NB4 (cell line): ENCODE data around the gene GALNTL6.
"Not testable (repeated sequence)": the region's sequence is repeated elsewhere in the genome, so short reads cannot be mapped to it uniquely, and the experiment has no call there.

Source experiments
- DNase-seq: peaks from one replicate; pipeline ENCODE4 v3.0.0; 2010; ENCODE audit warnings: low read depth
- H3K4me3 ChIP-seq: one replicate; pipeline ENCODE4 v1.5.1; 2011; ENCODE audit warnings: mild to moderate bottlenecking, low read depth, low read length, moderate library complexity
- CTCF ChIP-seq: IDR thresholded peaks from one replicate; pipeline ENCODE4 v1.5.1; 2012; ENCODE audit warnings: low read depth, low read length
- MYC ChIP-seq: IDR thresholded peaks from 2 replicates; pipeline ENCODE4 v1.6.1; 2011; ENCODE audit warnings: low read depth, low read length
- POLR2A ChIP-seq: IDR thresholded peaks from 2 replicates; pipeline ENCODE4 v1.6.1; 2011; ENCODE audit warnings: mild to moderate bottlenecking; ENCODE audit not compliant: insufficient read length; ENCODE audit errors: extremely low read depth
- TF ChIP-seq, protein P1 (sequence below): IDR thresholded peaks from 2 replicates; pipeline ENCODE4 v1.6.1; 2011; ENCODE audit warnings: low read depth, low read length

The GALNTL6 gene

GRCh38 chr4:172962564-172963353, 1149.6 kb downstream of the GALNTL6 start:
- no peak for TF ChIP-seq MYC
- DNase-seq: no peak
- H3K4me3 ChIP-seq: no peak overlapping the region

DNA sequence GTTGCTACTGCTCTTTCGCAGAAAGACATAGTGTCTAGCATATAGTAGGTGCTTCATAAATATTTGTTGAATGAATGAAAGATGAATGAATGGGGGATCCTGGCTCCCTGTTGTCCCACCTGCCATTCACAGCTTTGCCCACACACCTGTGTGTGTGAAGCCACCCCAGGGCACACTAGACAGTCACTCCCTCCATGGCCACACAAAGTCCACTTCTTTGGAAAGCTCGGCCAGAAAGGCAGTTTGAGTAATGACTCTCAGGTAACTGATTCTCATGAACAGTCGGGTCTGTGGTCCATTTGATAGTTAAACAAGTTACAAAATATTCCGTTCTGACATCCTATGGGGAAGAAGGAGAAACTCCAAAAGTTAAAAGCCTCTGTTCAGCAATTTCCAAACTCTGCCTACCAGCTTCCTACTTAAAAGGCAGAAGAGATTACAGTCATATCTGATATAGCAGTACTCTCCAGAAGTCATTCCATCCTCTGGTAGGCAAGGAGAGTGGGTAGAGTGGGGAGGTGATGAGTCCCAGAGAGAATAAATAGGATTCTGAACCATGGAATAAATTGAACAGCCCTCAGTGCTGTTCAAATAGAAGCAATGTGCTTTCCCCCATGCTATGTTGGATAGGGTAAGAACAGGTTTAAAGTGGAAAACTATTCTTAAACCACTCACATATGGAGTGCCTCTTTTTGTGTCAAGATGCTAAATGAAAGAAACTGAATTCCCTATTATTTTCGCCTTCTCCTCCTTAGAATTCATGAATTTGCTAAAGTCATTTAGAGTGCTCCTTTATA, 1150.5 kb downstream of the GALNTL6 start:
- no peak overlapping the region for H3K4me3 ChIP-seq
- TF ChIP-seq POLR2A: no peak
- TF ChIP-seq, protein P1, sequence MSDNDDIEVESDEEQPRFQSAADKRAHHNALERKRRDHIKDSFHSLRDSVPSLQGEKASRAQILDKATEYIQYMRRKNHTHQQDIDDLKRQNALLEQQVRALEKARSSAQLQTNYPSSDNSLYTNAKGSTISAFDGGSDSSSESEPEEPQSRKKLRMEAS: no peak
- TF ChIP-seq CTCF: no peak
- TF ChIP-seq MYC: no peak
- DNase-seq: no peak

GRCh38 chr4:172970189-172970588, 1157.0 kb downstream of the GALNTL6 start:
- DNase-seq, H3K4me3 ChIP-seq: not testable (repeated sequence)

DNA sequence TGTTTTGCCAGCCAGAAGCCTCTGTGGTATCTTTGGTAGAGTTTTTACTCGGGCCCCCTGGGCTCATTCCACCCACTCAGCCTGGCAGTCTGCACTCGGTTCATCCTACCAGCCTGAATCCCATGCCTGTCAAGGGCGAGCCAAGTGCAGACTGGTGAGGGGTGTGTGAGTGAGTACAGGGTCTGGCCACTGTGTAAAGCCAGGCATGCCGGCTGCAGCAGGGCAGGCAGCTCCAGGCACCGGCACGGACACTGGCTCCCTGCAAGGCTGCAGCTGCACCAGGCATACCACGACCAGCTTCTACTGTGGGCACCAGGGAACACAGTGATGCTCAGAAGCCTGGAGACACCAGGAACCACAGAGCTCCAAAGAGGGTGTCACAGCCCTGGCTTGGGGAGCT, 1161.4 kb downstream of the GALNTL6 start:
- TF ChIP-seq, protein P1: no peak
- TF ChIP-seq CTCF: no peak
- no peak for TF ChIP-seq MYC
- no peak for TF ChIP-seq POLR2A
- H3K4me3 ChIP-seq: no peak overlapping the region
- no peak for DNase-seq

DNA sequence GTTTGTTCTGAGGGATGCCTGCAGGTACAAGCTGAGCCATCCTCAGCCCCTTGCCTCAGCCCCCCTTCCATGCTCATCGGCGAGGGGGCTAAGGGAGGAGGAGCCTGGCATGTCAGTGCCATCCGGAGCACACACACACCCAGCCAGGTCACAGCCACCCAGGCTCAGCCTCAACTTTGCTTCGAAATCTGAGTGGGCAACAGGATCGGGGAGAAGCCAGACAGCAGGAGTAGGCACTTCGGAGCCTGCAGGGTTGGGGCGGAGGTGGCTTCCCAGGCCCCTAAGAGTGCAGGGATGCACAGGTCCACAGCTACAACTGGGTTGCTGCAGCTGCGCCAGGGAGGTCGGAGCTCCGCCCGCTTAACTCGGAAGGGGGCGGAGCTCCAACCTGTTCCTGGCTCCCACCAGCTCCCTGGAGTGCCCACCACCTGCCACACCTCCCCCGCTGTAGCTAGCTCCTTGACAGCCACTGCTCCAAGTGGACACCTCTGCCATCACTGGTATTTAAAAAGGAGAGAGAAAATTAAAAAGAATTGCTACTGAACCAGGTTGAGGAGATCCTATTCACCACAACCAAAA, 1162.5 kb downstream of the GALNTL6 start:
- no peak for TF ChIP-seq CTCF
- no peak for TF ChIP-seq POLR2A
- TF ChIP-seq, protein P1: no peak
- no peak for TF ChIP-seq MYC
- H3K4me3 ChIP-seq: no peak overlapping the region
- DNase-seq: no peak

DNA sequence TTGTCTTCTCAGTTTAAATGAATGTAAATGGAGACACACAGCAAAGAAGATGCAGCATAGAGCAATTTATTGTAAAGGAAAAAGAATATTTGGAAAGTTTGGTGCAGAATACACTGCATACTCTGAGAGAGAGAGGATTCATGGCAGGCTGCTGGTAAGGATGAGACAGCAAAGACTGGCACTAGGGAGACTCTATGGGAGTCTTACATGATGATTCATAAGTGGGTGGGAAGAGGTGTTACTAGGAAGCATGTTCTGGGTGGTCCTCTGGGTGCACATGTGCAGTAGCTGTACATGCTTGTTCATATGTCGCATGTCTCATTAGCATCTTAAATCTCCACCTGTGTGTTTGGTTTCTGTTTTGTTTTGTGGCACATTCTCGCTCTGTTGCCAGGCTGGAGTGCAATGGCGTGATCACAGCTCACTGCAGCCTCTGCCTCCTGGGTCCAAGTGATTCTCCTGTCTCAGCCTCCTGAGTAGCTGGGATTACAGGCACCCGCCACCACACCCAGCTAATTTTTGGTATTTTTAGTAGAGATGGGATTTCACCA, 1164.4 kb downstream of the GALNTL6 start:
- not testable (repeated sequence) for DNase-seq, H3K4me3 ChIP-seq

GRCh38 chr4:172978848-172979247, 1165.6 kb downstream of the GALNTL6 start:
- TF ChIP-seq CTCF (no peak), MYC (no peak)
- DNase-seq: no peak
- H3K4me3 ChIP-seq: no peak overlapping the region
